Hepatocyte (in vitro differentiated cells): ENCODE measurements around the gene SFR1. TPM values are rescaled to one million over a fixed set of nuclear protein-coding genes. Genes with fewer than 3 reads are reported as not detected.

ENCODE experiments used
- DNase-seq: peaks from one replicate; pipeline ENCODE4 v3.0.0-alpha.2; 2016; ENCODE audit warnings: low spot score
- H2AFZ ChIP-seq: fragments of 200-600 bp; sonication (generic); 2 replicates; pipeline ENCODE4 v1.6.0; 2016; ENCODE audit warnings: antibody characterized with exemption, mild to moderate bottlenecking
- H3K27ac ChIP-seq: fragments of 200-600 bp; sonication (generic); 2 replicates; pipeline ENCODE4 v1.5.1; 2016; ENCODE audit warnings: mild to moderate bottlenecking
- H3K27me3 ChIP-seq: fragments of 200-600 bp; sonication (generic); 2 replicates; pipeline ENCODE4 v1.6.1; 2016
- H3K36me3 ChIP-seq: fragments of 200-600 bp; sonication (generic); replicated peaks from 2 replicates; pipeline ENCODE4 v1.5.1; 2016; ENCODE audit warnings: low read depth; ENCODE audit not compliant: insufficient read depth
- H3K4me1 ChIP-seq: fragments of 200-600 bp; sonication (generic); 2 replicates; pipeline ENCODE4 v1.5.1; 2016; ENCODE audit warnings: mild to moderate bottlenecking, moderate library complexity; ENCODE audit not compliant: insufficient read depth
- H3K4me2 ChIP-seq: fragments of 200-600 bp; sonication (generic); 2 replicates; pipeline ENCODE4 v1.6.0; 2016
- H3K4me3 ChIP-seq: fragments of 200-600 bp; sonication (generic); 2 replicates; pipeline ENCODE4 v1.5.1; 2016; ENCODE audit warnings: mild to moderate bottlenecking
- H3K79me2 ChIP-seq: fragments of 200-600 bp; sonication (generic); 2 replicates; pipeline ENCODE4 v1.6.0; 2017; ENCODE audit warnings: mild to moderate bottlenecking
- H3K9me2 ChIP-seq: fragments of 200-600 bp; sonication (generic); replicated peaks from 2 replicates; pipeline ENCODE4 v1.6.0; 2017; ENCODE audit warnings: mild to moderate bottlenecking; ENCODE audit not compliant: insufficient read depth
- H3K9me3 ChIP-seq: fragments of 200-600 bp; sonication (generic); 2 replicates; pipeline ENCODE4 v1.5.1; 2016; ENCODE audit warnings: low read depth, mild to moderate bottlenecking
- H4K20me1 ChIP-seq: fragments of 200-600 bp; sonication (generic); 2 replicates; pipeline ENCODE4 v1.6.0; 2016; ENCODE audit warnings: mild to moderate bottlenecking; ENCODE audit not compliant: insufficient read depth, poor library complexity, severe bottlenecking
- EZH2 ChIP-seq: fragments of 200-600 bp; sonication (generic); IDR thresholded peaks from 2 replicates; pipeline ENCODE4 v1.6.1; 2016; ENCODE audit warnings: antibody characterized with exemption, mild to moderate bottlenecking, borderline replicate concordance
- EZH2phosphoT487 ChIP-seq: fragments of 200-600 bp; sonication (generic); IDR thresholded peaks from one replicate; pipeline ENCODE4 v1.6.1; 2018; ENCODE audit warnings: antibody characterized with exemption, mild to moderate bottlenecking, low read depth, moderate library complexity; ENCODE audit not compliant: unreplicated experiment, severe bottlenecking
- WGBS: methylation state at CpG from one replicate; pipeline ENCODE4 v1.1.6; 2016; ENCODE audit warnings: low lambda C conversion rate; ENCODE audit errors: missing lambda C conversion rate; 5-methylcytosine and 5-hydroxymethylcytosine counted together
- polyA plus RNA-seq: library from polyadenylated mRNA; unstranded; fragments of >200 nt; fragmentation: Nextera tagmentation; extraction: Ambion mirVana; gene quantifications from 2 replicates; pipeline ENCODE4 v1.2.1, GENCODE V29; 2016
- total RNA-seq: library from RNA; depleted of rRNA; stranded (reverse); fragments of >200 nt; gene quantifications from 2 replicates; pipeline ENCODE4 v1.2.3, GENCODE V29; 2014
- TF ChIP-seq, protein P1 (sequence below): fragments of 200-600 bp; sonication (generic); IDR thresholded peaks from 2 replicates; pipeline ENCODE4 v1.5.1; 2016; ENCODE audit warnings: antibody characterized with exemption, mild to moderate bottlenecking; ENCODE audit not compliant: poor library complexity

SFR1 gene, protein sequence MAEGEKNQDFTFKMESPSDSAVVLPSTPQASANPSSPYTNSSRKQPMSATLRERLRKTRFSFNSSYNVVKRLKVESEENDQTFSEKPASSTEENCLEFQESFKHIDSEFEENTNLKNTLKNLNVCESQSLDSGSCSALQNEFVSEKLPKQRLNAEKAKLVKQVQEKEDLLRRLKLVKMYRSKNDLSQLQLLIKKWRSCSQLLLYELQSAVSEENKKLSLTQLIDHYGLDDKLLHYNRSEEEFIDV
- total RNA-seq: 7.1 and 7.3 TPM in 2 replicates
- polyA plus RNA-seq: 6.0 and 7.1 TPM in 2 replicates

GRCh38 chr10:104121485-104122224 lies at the start of gene SFR1:
TSS of gene SFR1 (plus strand) at chr10:104122171. CDS start at chr10:104122184, 13 bp downstream.
- Histone ChIP-seq H3K36me3 (no peaks in the 10 kb centered on the region), H3K79me2 (no peaks in the 10 kb centered on the region), H3K9me3 (no peaks in the 10 kb centered on the region), H3K4me3 (peak within 1 kb of the TSS; percentile 57), H4K20me1 (no peaks in the 10 kb centered on the region), H3K4me1 (peaks cover 7% of the 10 kb centered on the region), H3K27me3 (no peaks in the 10 kb centered on the region), H3K4me2 (peak within 1 kb of the TSS; percentile 82), H3K27ac (peak within 1 kb of the TSS; percentile 98), H2AFZ (peak within 1 kb of the TSS; percentile 87), H3K9me2 (no peaks in the 10 kb centered on the region)
- DNase-seq: peak; percentile 100
- no peak for TF ChIP-seq EZH2
- TF ChIP-seq EZH2phosphoT487: no peak
- TF ChIP-seq, protein P1, sequence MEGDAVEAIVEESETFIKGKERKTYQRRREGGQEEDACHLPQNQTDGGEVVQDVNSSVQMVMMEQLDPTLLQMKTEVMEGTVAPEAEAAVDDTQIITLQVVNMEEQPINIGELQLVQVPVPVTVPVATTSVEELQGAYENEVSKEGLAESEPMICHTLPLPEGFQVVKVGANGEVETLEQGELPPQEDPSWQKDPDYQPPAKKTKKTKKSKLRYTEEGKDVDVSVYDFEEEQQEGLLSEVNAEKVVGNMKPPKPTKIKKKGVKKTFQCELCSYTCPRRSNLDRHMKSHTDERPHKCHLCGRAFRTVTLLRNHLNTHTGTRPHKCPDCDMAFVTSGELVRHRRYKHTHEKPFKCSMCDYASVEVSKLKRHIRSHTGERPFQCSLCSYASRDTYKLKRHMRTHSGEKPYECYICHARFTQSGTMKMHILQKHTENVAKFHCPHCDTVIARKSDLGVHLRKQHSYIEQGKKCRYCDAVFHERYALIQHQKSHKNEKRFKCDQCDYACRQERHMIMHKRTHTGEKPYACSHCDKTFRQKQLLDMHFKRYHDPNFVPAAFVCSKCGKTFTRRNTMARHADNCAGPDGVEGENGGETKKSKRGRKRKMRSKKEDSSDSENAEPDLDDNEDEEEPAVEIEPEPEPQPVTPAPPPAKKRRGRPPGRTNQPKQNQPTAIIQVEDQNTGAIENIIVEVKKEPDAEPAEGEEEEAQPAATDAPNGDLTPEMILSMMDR: peak; percentile 84
- WGBS: 1% methylated on average over 53 of the region's 67 CpGs

DNA sequence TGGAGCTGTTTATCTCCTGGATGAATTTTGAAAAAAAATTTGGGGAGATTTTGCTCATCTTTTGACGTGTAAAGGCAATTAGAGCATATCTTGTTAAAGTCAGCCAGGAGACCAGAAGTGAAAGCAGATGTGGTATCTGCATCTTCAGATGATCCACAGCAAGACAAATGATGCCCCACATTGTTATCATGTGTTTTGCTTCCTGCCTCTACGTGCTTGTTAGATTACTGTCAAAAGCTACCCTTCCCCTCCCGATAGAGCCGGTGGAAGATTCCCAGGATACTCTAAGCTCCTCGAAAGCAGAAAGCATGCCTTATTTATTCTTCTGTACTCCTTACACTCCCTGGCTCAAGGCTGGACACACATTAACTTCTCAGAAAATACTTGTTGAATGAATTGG lies 49.2 kb upstream of the SFR1 start:
- no peaks in the 10 kb centered on the region for H3K9me3 ChIP-seq
- H3K36me3 ChIP-seq: no peaks in the 10 kb centered on the region
- WGBS: 40% methylated on average over 5 of the region's 5 CpGs
- no peaks in the 10 kb centered on the region for H3K9me2 ChIP-seq
- H3K4me2 ChIP-seq: no peak overlapping the region
- H3K4me3 ChIP-seq: no peak overlapping the region
- H4K20me1 ChIP-seq: no peaks in the 10 kb centered on the region
- DNase-seq: no peak
- H3K27ac ChIP-seq: no peak overlapping the region
- no peak for TF ChIP-seq EZH2phosphoT487
- TF ChIP-seq EZH2: no peak
- TF ChIP-seq, protein P1: no peak
- peaks cover 5% of the 10 kb centered on the region for H3K27me3 ChIP-seq
- no peaks in the 10 kb centered on the region for H3K79me2 ChIP-seq
- H2AFZ ChIP-seq: no peak overlapping the region
- H3K4me1 ChIP-seq: no peaks in the 10 kb centered on the region

- H3K9me3 ChIP-seq: no peaks in the 10 kb centered on the region
- H3K9me2 ChIP-seq: no peaks in the 10 kb centered on the region
- no peak overlapping the region for H3K4me3 ChIP-seq
- no peak overlapping the region for H3K4me2 ChIP-seq
- no peaks in the 10 kb centered on the region for H3K36me3 ChIP-seq
- TF ChIP-seq, protein P1: no peak
- no peak for TF ChIP-seq EZH2
- no peak for TF ChIP-seq EZH2phosphoT487
- no peak overlapping the region for H2AFZ ChIP-seq
- H3K27ac ChIP-seq: no peak overlapping the region
- no peak for DNase-seq
- WGBS: 88% methylated on average over 6 of the region's 6 CpGs
- no peaks in the 10 kb centered on the region for H3K4me1 ChIP-seq
- H3K79me2 ChIP-seq: no peaks in the 10 kb centered on the region
- H4K20me1 ChIP-seq: no peaks in the 10 kb centered on the region
- H3K27me3 ChIP-seq: peaks cover 5% of the 10 kb centered on the region
Measured at GRCh38 chr10:104074505-104074904, 47.5 kb upstream of the SFR1 start.
